HG02610 (cell line): ENCODE measurements around the gene LGALS9.
"Not testable (repeated sequence)": the region's sequence is repeated elsewhere in the genome, so short reads cannot be mapped to it uniquely, and the experiment has no call there.

Experiments used
- ATAC-seq: cut with Tn5 transposase; IDR thresholded peaks from one replicate; pipeline ENCODE4 v1.9.1; 2021; ENCODE audit warnings: mild to moderate bottlenecking, moderate library complexity; ENCODE audit not compliant: unreplicated experiment

Gene LGALS9

DNA sequence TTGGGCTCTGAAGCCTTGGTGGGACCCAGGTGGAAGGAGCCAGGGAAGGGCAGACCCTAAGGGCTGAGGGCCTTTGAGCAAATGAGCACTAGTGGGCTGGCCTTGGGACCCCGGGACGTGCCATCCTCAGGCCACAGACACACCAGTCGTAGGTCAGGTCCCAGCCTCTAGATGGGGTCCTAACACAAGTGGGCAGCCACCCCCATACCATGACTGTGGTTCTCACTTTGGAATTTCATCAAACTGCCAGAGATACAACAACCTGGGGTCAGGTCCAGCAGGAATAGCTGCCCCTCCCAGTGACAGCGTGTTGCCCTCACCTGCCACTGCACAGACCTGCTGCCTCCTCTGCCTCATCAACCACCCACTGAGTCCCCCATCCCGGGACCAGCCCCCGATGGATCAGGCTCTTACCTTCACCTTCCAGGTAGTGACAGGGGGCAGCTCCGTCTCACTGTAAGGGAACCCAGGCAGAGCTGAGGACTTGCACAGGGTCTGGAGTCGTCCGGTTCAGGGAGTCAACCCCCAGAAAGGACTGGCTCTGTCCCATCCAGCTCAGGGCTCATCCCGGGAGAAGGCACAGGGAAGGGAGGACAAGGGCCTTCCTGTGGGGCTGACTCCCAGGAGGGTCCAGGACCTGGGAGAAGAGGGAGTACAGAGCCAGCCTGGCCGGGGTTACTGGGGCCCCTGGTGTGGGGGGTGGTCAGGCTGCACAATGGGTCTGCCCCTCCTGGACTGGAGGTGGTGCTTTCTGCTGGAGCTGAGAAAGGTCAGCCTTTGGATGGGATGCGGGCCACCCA lies 40.0 kb downstream of the LGALS9 start:
- no peak for ATAC-seq

DNA sequence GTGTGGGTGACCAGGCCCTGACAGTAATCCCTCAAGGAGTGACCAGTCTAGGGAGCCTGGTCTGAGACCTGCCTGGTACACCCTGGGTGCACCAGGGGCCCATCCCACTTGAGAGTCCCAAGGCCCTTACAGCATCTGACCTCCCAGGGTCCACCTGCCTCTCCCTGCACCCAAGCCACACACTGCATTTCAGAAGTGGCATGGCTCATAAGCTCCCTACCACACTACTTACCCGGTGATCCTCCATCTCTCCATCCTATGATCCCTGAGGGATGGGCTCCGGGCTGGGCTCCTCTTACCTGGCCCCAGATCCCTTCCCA lies 40.6 kb downstream of the LGALS9 start:
- no peak for ATAC-seq

DNA sequence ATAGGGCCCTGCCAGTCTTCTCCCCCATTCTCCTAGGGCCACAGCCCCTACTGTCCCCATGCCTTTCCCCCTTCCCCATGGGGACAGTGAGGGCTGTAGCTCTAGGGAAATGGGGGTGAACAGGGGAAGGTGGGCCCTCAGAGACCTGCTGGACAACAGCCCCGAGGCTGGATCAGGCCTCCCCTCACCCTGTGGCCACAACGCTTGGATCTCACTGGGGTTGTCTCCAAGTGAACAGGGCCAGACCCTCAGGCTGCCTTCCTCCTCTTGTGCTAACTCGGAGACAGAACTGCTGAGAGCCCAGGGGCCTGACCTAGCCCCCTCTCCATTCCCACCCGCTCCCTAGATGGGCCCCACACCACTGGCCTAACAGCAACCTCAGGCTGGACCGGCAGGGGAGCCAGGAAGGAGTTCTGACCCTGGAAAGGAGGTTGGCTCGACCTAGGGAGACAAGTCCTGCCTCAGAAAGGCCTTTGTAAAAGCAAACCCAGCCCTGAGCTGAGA lies 41.0 kb downstream of the LGALS9 start:
- ATAC-seq, result not testable (repeated sequence)

DNA sequence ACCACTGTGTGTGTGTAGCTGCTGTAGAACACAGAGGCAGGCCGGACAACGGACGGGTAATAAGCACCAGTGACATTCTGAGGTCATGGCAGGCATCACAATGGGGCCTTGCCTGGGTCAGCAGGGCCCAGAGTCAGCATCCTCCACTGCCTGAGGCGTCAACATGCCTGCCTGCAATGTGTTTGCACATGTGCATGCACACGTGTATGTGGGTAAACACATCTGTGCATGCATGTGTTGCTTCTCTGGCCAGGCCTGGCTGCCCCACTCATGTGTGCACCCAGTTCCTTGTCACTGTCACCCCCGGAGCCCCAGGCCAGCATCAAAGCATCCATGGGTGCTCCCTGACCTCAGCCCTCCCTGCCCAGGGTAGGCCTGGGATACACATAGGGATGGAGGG lies 43.3 kb downstream of the LGALS9 start:
- no peak for ATAC-seq

DNA sequence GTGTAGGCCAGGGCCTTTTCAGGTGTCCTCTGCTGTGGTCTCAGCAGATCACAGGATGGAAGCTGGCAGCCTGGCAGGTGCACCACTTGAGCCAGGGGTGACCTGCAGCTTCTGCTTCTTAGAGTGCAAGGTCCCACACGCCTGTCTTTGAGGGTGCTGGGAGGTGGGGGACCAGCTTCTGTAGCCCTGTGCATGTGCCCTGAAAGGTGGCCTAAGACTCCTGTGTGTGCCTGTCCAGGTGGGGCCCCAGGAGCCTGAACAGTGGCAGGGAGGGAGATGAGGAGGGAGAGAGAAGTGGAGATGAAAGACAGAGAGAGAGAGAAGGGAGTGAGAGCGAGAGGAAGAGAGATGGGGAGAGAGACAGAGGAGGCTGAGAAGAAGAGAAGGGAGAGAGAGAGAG lies 46.2 kb downstream of the LGALS9 start:
- ATAC-seq, result no peak

DNA sequence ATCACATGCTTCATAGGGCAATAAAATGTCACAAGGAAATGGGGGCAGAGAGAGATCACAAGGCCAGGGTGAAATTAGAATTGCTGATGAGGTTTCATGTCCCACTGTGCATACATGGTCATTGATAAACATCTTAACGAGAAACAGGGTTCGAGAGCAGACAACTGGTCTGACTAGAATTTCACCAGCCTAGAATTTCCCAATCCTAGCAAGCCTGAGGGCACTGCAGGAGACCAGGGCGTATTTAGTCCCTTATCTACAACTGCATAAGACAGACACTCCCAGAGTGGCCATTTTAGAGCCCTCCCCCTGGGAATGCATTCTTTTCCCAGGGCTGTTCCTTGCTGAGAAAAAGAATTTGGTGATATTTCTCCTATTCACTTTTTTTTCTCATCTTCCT lies 55.3 kb downstream of the LGALS9 start:
- not testable (repeated sequence) for ATAC-seq

DNA sequence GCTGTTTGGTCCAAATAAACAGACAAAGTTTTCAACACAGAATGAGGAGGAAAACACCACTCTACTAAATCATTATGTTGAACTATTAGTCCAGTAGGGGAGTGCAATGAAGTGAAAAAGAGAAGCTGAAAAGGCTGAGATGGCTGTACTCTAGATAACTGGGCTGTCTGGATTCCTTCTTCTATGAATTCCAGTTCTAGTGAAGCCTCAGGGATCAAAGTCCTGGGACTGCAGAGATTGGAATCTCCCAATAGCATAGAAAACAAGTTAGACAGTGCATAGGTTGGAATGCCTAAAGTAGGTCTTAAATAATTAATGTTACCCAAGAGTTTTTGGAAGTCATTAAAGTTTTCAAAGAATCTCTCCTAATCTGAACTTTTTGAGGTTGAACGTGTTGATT lies 59.9 kb downstream of the LGALS9 start:
- no peak for ATAC-seq

DNA sequence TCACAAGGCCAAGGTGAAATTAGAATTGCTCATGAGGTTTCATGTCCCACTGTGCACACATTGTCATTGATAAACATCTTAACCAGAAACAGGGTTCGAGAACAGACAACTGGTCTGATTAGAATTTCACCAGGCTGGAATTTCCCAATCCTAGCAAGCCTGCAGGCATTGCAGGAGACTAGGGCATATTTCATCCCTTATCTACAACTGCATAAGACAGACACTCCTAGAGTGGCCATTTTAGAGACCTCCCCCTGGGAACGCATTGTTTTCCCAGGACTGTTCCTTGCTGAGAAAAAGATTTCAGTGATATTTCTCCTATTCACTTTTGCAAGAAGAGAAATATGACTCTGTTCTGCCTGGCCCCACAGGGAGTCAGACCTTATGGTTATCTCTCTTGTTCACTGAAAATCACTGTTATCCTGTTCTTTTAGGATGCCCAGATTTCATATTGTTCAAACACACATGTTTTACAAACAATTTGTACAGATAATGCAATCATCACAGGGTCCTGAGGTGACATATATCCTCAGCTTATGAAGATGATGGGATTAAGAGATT lies 64.3 kb downstream of the LGALS9 start:
- ATAC-seq, result not testable (repeated sequence)
